T-helper 1 cell treated with Interleukin-12 subunit alpha and Interleukin-12 subunit beta and Interleukin-4 antibody, amounts not matched to agents 30 ng/mL and 1 ng/mL, for 36 hours (primary cell): ENCODE measurements around the gene OBSL1. TPM values are rescaled to one million over a fixed set of nuclear protein-coding genes. Genes with fewer than 3 reads are reported as not detected.

ENCODE experiments used
- intact Hi-C: fragments of 100-400 bp; cut with micrococcal nuclease; formaldehyde crosslinking; loops from one replicate; pipeline ENCODE4 v1.15.1; 2024
- total RNA-seq: library from RNA; stranded (reverse); gene quantifications from 2 replicates; pipeline ENCODE4 v1.2.3, GENCODE V29; 2022

The OBSL1 gene
- 0.12 and 0.25 TPM in 2 replicates for total RNA-seq

DNA sequence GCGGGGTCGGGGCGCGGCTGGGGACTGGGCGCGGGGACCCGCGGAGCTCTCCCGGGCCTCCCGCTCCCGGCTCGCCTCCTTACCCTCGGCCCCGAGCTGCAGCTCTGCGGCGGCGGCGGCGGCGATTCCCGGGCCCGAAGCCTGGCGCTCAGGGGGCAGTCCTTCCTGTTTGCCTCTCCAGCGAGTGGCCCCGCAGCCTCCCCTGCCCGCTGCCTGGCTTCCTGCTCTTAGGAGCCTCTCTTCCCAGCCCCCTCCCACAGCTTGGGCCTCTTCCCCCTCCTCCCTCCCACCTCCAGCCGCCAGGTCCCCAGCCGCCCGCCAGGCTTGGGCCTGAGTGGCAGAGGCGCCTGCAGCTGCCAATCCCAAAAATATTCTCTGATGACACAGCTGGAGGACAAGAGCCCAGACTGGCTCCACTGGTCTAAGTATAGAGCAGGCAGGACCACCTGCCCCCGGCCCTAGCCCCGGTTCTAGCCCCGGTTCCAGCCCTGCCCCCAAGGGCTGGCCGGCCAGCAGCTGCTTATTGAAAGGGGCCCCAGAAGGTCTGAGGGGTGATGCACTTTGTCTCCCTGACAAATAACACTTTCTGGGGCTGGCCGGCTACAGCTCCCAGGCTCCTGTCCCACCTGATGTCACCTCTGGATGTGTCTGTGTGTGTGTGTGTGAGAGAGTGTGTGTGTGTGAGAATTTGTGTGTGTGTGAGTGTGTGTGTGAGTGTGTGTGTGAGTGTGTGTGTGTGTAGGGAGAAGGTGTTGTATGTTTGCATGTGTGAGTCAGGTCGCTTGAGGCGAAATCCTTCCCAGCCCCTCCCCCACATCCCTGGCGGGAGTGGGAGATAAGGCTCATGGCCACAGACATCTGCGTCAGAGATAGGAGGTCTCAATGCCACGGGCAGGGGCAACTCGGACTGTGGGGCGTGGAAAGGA lies at the start of gene OBSL1:
Gene OBSL1, minus strand, starts transcription at position 229 of the 926 bp plus-strand sequence. CDS start 307 bp downstream, outside the sequence.
- intact Hi-C loops, result no loop called here

DNA sequence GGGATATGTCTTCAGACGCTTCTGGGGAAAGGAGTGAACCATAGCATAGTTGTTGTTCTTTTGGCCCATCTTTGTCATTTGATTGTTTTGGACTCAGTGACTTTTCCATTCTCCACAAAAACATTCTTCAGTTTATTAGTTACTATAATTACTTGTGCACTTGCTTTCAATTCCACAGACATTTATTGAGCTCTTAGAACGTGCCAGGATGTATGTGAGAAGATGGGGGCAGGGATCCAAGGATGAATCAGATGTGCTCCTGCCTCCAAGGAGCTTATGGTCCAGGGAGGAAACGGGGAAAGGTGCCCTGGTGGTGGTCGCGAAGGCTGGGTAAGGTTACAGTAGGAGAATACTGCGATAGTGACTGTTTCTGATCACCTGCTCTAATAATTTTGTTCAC lies 49.2 kb upstream of the OBSL1 start:
- intact Hi-C loops, result no loop called here

GRCh38 chr2:219619235-219619634 lies 47.9 kb upstream of the OBSL1 start:
- intact Hi-C loops, result no loop called here

DNA sequence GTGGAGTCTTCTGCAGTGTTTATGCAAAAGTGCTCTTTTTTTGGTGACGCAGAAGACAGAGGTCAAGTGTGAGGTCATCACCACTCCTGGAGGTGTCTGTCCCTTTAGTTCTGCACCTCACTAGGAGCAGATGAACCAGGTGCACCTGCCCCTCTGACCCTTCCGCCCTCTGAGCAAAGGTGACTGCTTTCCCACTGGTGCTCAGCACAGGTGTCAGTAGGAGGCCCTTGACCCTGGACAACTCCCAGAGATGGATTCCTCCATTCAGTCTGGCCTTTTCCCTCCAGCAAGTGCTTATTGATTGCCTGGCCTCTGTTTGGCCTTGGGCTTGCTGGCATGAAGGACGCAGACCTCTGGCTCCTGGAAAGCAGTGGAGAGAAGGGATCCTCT lies 47.4 kb upstream of the OBSL1 start:
- intact Hi-C loops, result no loop called here

GRCh38 chr2:219616550-219616949 lies 45.2 kb upstream of the OBSL1 start:
- intact Hi-C loops, result no loop called here

DNA sequence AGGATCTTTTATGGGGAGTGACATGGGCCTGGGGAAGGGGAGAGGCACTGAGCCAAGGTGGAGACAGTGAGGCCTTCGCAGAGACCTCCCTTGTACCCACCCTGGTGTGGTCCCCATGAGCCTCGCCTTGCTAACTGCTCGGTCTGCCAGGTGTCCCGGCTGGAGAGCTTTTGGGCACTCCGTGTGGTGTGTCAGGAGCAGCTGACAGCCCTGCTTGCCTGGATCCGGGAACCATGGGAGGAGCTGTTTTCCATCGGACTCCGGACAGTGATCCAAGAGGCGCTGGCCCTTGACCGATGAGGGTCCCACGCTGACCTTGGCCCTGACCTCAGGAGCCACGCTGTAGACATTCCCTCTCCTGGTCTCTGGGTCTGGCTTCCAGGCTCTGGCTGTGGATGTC lies 44.6 kb upstream of the OBSL1 start:
- intact Hi-C loops, result no loop called here

GRCh38 chr2:219615036-219615435 lies 43.7 kb upstream of the OBSL1 start:
- intact Hi-C loops, result no loop called here

DNA sequence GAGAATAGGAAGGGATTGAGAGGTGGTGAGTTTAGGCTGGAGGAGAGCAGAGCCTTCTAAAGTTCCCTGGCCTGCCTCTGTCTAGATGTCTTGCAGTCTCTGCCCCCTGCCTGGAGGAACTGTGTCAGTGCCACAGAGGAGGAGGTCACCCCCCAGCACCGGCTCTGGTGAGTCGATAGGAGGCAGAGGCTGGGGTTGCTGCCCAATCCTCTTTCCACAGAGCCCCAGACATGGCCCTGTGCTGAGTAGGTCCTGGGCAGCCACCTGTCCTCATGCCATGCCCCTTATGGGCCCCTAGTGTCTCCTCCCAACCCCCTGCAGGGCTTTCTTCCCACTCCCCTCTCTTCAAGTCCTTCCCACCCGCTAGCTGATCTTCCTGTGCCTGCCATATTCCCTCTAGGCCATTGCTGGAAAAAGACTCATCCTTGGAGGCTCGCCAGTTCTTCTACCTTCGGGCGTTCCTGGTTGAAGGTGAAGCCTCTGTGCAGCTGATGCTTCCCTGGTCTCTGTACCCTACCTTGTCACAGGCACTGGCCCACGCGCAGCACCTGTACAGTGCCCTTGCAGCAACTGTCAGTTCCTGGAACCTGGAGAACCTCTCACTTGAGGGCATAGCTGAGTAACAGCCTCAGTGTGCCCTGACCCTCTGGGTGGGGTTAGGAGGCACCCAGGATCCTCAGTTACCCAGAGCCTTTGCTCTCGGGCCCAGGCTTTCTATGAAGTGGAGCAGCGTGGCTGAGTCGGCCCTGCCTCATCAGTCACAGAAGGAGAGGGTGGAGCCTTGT lies 42.9 kb upstream of the OBSL1 start:
- intact Hi-C loops, result no loop called here

GRCh38 chr2:219613461-219614070 lies 42.2 kb upstream of the OBSL1 start:
- intact Hi-C loops, result no loop called here

DNA sequence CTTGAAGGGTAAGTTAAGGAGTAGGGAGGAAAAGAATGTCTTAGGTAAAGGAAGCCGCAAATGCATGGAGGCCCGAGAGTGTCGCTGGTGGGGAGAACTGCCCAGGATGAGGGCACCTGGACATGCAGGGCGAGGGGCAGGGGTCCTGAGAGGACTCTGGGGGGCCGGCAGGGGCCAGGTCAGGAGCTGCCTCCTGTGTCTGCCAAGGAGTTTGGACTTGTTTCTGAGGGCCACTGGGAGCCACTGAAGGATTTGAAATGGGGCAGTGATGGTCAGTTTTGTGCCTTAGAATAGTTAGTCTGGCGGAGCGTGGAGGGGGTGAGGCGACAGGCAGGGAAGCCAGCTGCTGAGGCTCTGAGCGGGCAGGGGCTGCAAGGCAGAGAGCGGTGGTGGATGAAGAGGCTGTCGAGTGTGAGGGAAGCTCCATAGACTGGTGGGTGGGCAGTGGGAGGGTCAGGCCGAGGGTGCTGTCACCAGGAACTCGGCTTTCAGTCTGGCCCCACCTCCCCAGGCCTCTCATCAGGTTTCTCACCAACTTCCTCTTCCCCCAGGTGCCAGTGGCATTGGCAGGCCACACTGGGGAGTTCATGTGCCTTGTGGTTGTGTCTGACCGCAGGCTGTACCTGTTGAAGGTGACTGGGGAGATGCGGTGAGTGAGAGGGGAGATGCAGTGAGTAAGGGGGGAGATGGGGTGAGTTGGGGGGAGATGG lies 41.4 kb upstream of the OBSL1 start:
- intact Hi-C loops, result no loop called here

DNA sequence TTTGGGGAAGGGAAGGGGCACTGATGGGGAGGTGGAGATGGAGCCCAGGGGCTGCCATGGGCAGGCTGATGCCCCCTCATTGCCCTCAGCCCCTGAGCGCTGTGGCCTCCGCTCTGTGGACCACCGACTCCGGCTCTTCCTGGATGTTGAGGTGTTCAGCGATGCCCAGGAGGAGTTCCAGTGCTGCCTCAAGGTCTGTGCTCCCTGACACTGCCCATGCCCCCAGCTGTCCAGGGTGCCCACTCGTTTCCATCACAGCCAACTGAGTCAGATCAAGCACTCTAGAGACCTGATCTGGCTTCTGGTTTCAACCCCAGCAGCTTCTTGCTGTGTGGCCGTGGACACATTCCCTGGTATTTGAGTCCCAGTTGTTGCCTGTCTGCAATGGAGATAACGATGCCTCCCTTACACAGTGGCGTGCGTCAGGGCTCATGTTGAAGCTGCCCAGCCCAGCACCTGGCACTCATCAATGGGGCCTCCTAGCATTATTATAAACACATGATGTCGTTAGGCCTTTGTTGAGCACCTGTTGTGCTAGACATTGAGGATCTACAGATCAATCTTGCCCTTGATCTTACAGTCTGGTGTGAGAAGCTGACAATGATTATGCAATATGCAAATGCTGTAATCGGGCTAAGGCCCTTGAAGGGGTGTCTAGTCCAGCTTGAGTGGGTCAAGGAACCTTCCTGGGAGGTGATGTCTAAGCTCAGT lies 40.7 kb upstream of the OBSL1 start:
- intact Hi-C loops, result no loop called here

GRCh38 chr2:219611306-219611705 lies 40.0 kb upstream of the OBSL1 start:
- intact Hi-C loops, result no loop called here

- intact Hi-C loops, result no loop called here
Observed at GRCh38 chr2:219609149-219609750, 37.9 kb upstream of the OBSL1 start.

GRCh38 chr2:219608399-219608964 lies 37.1 kb upstream of the OBSL1 start:
- intact Hi-C loops, result no loop called here

GRCh38 chr2:219607931-219608330 lies 36.6 kb upstream of the OBSL1 start:
- intact Hi-C loops, result no loop called here

DNA sequence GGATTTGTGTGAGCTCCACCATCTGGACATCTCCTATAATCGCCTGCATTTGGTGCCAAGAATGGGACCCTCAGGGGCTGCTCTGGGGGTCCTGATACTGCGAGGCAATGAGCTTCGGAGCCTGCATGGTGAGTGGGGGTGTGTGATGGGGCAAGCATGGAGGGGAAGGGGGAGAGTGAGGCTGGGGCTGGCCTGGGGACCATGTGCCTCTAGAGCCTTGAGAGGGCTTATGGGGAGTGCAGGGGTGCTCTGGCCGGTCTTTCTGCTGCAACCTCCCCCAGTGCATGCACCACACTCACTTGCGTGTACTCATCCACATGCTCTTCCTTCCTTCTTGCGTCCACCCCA lies 34.2 kb upstream of the OBSL1 start:
- intact Hi-C loops, result no loop called here

- intact Hi-C loops, result no loop called here
Observed at GRCh38 chr2:219603771-219604170, 32.4 kb upstream of the OBSL1 start.

GRCh38 chr2:219598308-219599078 lies 27.2 kb upstream of the OBSL1 start:
- intact Hi-C loops, result loop anchor here (1.0 to 5.0 kb wide), 6 partner anchors 46 to 1974 kb away; partner anchors contain the start of genes ANKZF1, ATG9A, BCS1L and CNOT9
